HepG2 (cell line): Measurements from ENCODE around the gene PAN2. TPM values are rescaled to one million over a fixed set of nuclear protein-coding genes. Genes with fewer than 3 reads are reported as not detected.
A peak's percentile ranks its signal among the peaks of the same experiment; 100 is the strongest.

Experiments
- CREB1 ChIP-seq, 2 experiments: fragments of 450-650 bp in 1 of 2; IDR thresholded peaks; 2 replicates each; pipeline ENCODE4 v1.6.1; 2016 to 2017; ENCODE audit warnings: control low read depth in 1 of 2, mild to moderate bottlenecking in 1 of 2, missing compliant biosample characterization in 1 of 2, missing genetic modification characterization in 1 of 2
- ETV6 ChIP-seq: sonication (generic); formaldehyde crosslinking; conservative IDR thresholded peaks from 2 replicates; pipeline ENCODE4 v1.4.0; 2020; ENCODE audit warnings: missing genetic modification reagents
- GATA4 ChIP-seq: sonication (generic); IDR thresholded peaks from 2 replicates; pipeline ENCODE4 v1.6.1; 2016; ENCODE audit warnings: antibody characterized with exemption, low read depth, borderline replicate concordance
- IKZF1 ChIP-seq: fragments of 450-650 bp; IDR thresholded peaks from 2 replicates; pipeline ENCODE4 v1.7.1; 2016
- MXD4 ChIP-seq: IDR thresholded peaks from 2 replicates; pipeline ENCODE4 v1.6.1; 2016; ENCODE audit warnings: mild to moderate bottlenecking, missing biosample characterization, missing genetic modification reagents
- NFYC ChIP-seq: IDR thresholded peaks from 2 replicates; pipeline ENCODE4 v1.6.1; 2016; ENCODE audit warnings: missing genetic modification reagents, missing compliant biosample characterization
- NR1H2 ChIP-seq: sonication (generic); formaldehyde crosslinking; IDR thresholded peaks from 2 replicates; pipeline ENCODE4 v1.8.1; 2022; ENCODE audit warnings: low read depth, missing genetic modification reagents, borderline replicate concordance
- RERE ChIP-seq: IDR thresholded peaks from 2 replicates; pipeline ENCODE4 v1.6.1; 2016; ENCODE audit warnings: low read depth, missing genetic modification reagents, missing compliant biosample characterization
- REXO4 ChIP-seq: sonication (generic); formaldehyde crosslinking; IDR thresholded peaks from 2 replicates; pipeline ENCODE4 v1.8.0; 2022; ENCODE audit warnings: missing genetic modification reagents, mild to moderate bottlenecking, borderline replicate concordance
- SKIL ChIP-seq: sonication (generic); formaldehyde crosslinking; IDR thresholded peaks from 2 replicates; pipeline ENCODE4 v1.8.0; 2022; ENCODE audit warnings: missing genetic modification reagents, mild to moderate bottlenecking, moderate library complexity, borderline replicate concordance
- SMAD3 ChIP-seq: sonication (generic); formaldehyde crosslinking; IDR thresholded peaks from 2 replicates; pipeline ENCODE4 v1.4.0; 2020; ENCODE audit warnings: missing genetic modification reagents
- SRSF4 ChIP-seq: fragments of 200-400 bp; formaldehyde crosslinking; IDR thresholded peaks from one replicate; pipeline ENCODE4 v1.6.1; 2018; ENCODE audit warnings: mild to moderate bottlenecking, low read depth, low read length, moderate library complexity; ENCODE audit not compliant: poor library complexity, severe bottlenecking
- ZNF510 ChIP-seq: sonication (generic); formaldehyde crosslinking; IDR thresholded peaks from 2 replicates; pipeline ENCODE4 v1.4.0; 2020; ENCODE audit warnings: low read depth, mild to moderate bottlenecking, missing genetic modification reagents
- ZNF816 ChIP-seq: sonication (generic); formaldehyde crosslinking; IDR thresholded peaks from 2 replicates; pipeline ENCODE4 v1.8.0; 2022; ENCODE audit warnings: missing genetic modification reagents, mild to moderate bottlenecking, borderline replicate concordance
- ZNF878 ChIP-seq: sonication (generic); formaldehyde crosslinking; IDR thresholded peaks from 2 replicates; pipeline ENCODE4 v1.8.1; 2023; ENCODE audit warnings: mild to moderate bottlenecking, missing genetic modification reagents, moderate library complexity
- polyA plus RNA-seq, 8 experiments: library from polyadenylated mRNA; depleted of rRNA in 3 of 8; stranded (reverse) in 7 of 8; unstranded in 1 of 8; fragments of >200 nt; fragmentation: Illumina TruSeq in 4 of 8; extraction: Trizol in 4 of 8; gene quantifications; 2 replicates each; pipeline versions ENCODE4 v1.2.1 to v1.2.3, GENCODE V29; 2011 to 2016; ENCODE audit warnings: low read depth in 4 of 8, missing spikeins in 1 of 8, mixed read lengths in 1 of 8; ENCODE audit not compliant: insufficient read depth in 1 of 8
- total RNA-seq, 5 experiments: library from RNA; depleted of rRNA; stranded (reverse); fragments of >200 nt; fragmentation: Illumina TruSeq; extraction: Trizol; gene quantifications; 2 replicates each; pipeline ENCODE4 v1.2.3, GENCODE V29; 2016; ENCODE audit warnings: low read depth in 1 of 5
- TF ChIP-seq, protein P1 (sequence below): sonication (generic); formaldehyde crosslinking; IDR thresholded peaks from 2 replicates; pipeline ENCODE4 v1.8.0; 2022; ENCODE audit warnings: mild to moderate bottlenecking, missing genetic modification reagents, borderline replicate concordance
- TF ChIP-seq, protein P2 (sequence below), 2 experiments: sonication (generic) in 1 of 2; formaldehyde crosslinking in 1 of 2; IDR thresholded peaks; 2 replicates each; pipeline versions ENCODE4 v1.4.0 to v1.6.1; 2018 to 2020; ENCODE audit warnings: missing genetic modification reagents in 2 of 2, borderline replicate concordance in 1 of 2, low read depth in 1 of 2, mild to moderate bottlenecking in 1 of 2, missing biosample characterization in 1 of 2

The PAN2 gene
- total and polyA plus RNA-seq, 2 of the 13 experiments (the other 11 are each of a cell fraction or from before 2014, with no cell fraction given), result 27.2 to 61.1 TPM

DNA sequence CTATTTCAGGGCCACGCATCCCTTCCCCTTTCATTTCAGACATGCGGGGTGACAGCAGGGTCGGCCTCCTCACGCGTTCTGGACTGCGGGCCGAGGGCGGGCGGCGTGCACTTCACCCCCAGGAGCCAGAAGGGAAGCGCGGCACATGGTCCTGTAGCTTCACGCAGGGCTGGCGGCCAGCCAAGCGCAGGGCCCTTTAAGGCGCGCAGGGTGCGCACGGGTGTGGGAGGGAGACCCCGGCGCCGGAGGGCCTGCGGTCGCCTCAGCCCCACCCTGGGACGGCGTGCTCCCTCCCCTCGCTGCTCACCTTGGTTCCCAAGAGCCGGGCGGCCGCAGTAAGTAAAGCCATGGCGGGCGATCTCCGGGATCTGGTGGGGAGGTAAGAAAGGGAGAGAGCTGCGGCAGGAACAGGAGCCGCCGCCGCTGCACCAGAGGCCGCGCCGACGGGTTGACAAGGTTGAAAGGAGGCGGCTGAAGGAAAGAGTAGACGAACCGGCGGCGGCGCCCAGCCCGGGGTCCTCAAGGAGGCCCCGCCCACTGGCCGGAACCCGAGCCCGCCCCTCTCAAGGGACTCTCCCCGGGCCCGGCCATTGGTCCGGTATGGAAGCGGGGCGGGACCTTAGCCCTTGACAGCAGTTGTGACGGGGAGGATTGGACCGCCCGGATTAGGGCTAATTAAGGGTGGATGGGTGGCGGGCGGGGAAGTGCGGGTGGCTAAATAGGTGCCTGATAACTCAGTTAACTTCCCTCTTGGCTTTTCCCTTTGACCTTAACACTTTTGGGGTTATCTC is 33.8 kb downstream of the PAN2 start, which contains the start of gene CS (continued):
- TF ChIP-seq ETV6 (CRISPR knock-in tag) (0 out of 2 replicates have a peak, but pooled peaks have one; percentile 23), ZNF878 (0 out of 2 replicates have a peak, but pooled peaks have one; percentile 31), MXD4 (peak; percentile 79), REXO4 (CRISPR knock-in tag) (no peak), CREB1 (IDR thresholded peaks at IDR 0.05) (0 out of 2 replicates have a peak, but pooled peaks have one; percentile 22), CREB1 (CRISPR knock-in tag; IDR thresholded peaks at IDR 0.05) (peak; percentile 49; the same call in 1 of the 2 replicates), NFYC (CRISPR knock-in tag) (peak; percentile 87), RERE (CRISPR knock-in tag) (no peak), SMAD3 (CRISPR knock-in tag) (no peak), ZNF816 (CRISPR knock-in tag) (0 out of 2 replicates have a peak, but pooled peaks have one; percentile 16), ZNF510 (CRISPR knock-in tag) (no peak; the same call in 1 of the 2 replicates), IKZF1 (no peak), GATA4 (no peak), NR1H2 (CRISPR knock-in tag) (no peak), SKIL (CRISPR knock-in tag) (no peak), SRSF4 (no peak)
- TF ChIP-seq, protein P1, sequence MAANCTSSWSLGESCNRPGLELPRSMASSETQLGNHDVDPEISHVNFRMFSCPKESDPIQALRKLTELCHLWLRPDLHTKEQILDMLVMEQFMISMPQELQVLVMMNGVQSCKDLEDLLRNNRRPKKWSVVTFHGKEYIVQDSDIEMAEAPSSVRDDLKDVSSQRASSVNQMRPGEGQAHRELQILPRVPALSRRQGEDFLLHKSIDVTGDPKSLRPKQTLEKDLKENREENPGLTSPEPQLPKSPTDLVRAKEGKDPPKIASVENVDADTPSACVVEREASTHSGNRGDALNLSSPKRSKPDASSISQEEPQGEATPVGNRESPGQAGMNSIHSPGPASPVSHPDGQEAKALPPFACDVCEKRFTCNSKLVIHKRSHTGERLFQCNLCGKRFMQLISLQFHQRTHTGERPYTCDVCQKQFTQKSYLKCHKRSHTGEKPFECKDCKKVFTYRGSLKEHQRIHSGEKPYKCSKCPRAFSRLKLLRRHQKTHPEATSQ (CRISPR knock-in tag), result no peak
- TF ChIP-seq, protein P2, sequence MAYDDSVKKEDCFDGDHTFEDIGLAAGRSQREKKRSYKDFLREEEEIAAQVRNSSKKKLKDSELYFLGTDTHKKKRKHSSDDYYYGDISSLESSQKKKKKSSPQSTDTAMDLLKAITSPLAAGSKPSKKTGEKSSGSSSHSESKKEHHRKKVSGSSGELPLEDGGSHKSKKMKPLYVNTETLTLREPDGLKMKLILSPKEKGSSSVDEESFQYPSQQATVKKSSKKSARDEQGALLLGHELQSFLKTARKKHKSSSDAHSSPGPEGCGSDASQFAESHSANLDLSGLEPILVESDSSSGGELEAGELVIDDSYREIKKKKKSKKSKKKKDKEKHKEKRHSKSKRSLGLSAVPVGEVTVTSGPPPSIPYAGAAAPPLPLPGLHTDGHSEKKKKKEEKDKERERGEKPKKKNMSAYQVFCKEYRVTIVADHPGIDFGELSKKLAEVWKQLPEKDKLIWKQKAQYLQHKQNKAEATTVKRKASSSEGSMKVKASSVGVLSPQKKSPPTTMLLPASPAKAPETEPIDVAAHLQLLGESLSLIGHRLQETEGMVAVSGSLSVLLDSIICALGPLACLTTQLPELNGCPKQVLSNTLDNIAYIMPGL (CRISPR knock-in tag; IDR thresholded peaks at IDR 0.05; ENCODE audit: borderline replicate concordance in 1 of 2, low read depth in 1 of 2), result peak; percentile 46 to 78; a peak in 3 of 4 replicates
